Gastroesophageal sphincter (tissue), 3 donors: ENCODE measurements around the gene CARD16.

Experiments used
- POLR2A ChIP-seq, 2 donors: fragments of 450-650 bp; IDR thresholded peaks; one replicate each; pipeline ENCODE4 v1.6.1; 2017; ENCODE audit warnings: antibody characterized with exemption in 2 of 2, mild to moderate bottlenecking in 2 of 2, moderate library complexity in 1 of 2
- TF ChIP-seq, protein P1 (sequence below), 4 experiments: fragments of 200-600 bp in 2 of 4; fragments of 450-650 bp in 2 of 4; sonication (generic) in 1 of 4; IDR thresholded peaks; one replicate each; pipeline ENCODE4 v1.5.1; 2017 to 2019; ENCODE audit warnings: antibody characterized with exemption in 4 of 4, mild to moderate bottlenecking in 2 of 4, moderate library complexity in 2 of 4

DNA sequence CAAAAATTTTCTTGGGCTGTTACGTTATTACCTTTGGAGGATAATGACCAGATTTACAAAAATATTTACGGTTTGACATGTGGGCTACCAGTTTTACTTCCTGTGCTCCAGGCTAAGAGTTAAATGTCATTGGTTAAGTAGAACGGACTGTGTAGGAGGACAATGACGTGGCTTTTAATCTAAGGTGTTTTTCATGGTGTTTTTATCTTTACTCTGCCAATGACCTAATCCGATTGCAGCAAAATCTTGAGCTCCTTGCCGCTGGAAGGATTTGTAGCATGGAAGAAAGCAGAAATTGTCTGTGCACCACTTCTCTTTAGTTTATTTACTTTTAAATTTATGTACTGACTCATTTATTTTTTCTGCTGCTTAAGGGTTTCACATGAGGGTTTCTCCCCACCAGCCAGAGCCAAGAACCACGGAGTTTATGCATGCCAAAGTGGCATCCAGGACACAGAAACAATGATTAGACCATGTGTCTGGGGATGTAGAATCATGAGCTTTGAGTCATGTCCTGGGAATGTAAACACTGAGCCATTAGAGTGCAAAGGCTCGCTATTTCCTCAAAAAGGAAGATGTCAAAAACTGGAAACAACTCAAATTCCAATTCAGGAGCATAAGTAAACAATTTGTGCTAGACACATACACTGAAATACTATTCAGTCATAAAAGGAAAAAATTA, 1.9 kb upstream of the CARD16 start:
- TF ChIP-seq POLR2A (IDR thresholded peaks at IDR 0.05), result no peak
- TF ChIP-seq, protein P1, sequence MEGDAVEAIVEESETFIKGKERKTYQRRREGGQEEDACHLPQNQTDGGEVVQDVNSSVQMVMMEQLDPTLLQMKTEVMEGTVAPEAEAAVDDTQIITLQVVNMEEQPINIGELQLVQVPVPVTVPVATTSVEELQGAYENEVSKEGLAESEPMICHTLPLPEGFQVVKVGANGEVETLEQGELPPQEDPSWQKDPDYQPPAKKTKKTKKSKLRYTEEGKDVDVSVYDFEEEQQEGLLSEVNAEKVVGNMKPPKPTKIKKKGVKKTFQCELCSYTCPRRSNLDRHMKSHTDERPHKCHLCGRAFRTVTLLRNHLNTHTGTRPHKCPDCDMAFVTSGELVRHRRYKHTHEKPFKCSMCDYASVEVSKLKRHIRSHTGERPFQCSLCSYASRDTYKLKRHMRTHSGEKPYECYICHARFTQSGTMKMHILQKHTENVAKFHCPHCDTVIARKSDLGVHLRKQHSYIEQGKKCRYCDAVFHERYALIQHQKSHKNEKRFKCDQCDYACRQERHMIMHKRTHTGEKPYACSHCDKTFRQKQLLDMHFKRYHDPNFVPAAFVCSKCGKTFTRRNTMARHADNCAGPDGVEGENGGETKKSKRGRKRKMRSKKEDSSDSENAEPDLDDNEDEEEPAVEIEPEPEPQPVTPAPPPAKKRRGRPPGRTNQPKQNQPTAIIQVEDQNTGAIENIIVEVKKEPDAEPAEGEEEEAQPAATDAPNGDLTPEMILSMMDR (IDR thresholded peaks at IDR 0.05), result no peak
